ENCODE results near the gene TRAPPC2L. TPM values are rescaled to one million over a fixed set of nuclear protein-coding genes. Genes with fewer than 3 reads are reported as not detected.

Gene TRAPPC2L
- polyA plus RNA-seq, 3 donors from 2014 or later, result 101 to 138 (median 113) TPM

- H3K9me3 Mint-ChIP-seq, result no peaks in the 10 kb centered on the region
- peaks cover 0 to 7% (median 0%) of the 10 kb centered on the region in 3 donors for H3K36me3 Mint-ChIP-seq
- peaks cover 0 to 3% (median 0%) of the 10 kb centered on the region in 3 donors for H3K27me3 Mint-ChIP-seq (ENCODE audit: low read depth in 3 of 3)
- no peaks in the 10 kb centered on the region for H3K4me1 Mint-ChIP-seq
- H3K4me3 Mint-ChIP-seq, result no peak overlapping the region
- no peak for DNase-seq
- H3K27ac Mint-ChIP-seq, result no peak overlapping the region
Measured at GRCh38 chr16:88838566-88838965, 18.4 kb upstream of the TRAPPC2L start.

DNA sequence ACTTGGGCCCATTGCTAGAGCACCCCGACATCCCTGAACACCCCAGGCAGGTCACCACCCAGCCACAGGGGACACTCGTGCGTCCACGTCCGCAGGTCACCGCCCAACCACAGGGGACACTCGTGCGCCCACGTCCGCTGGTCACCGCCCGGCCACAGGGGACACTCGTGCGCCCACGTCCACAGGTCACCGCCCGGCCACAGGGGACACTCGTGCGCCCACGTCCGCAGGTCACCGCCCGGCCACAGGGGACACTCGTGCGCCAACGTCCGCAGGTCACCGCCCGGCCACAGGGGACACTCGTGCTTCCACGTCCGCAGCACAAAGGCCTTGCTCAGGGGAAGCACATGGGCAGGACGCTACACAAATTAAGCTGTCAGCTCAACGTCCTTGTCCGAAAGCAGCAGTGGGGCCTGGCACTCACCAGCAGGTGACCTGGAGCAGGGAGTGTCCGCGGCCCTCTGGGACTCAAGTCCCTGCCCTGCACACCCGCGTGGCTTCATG is 17.8 kb upstream of the TRAPPC2L start:
- Mint-ChIP-seq H3K4me3 (no peak overlapping the region), H3K27ac (no peak overlapping the region), H3K4me1 (no peaks in the 10 kb centered on the region), H3K27me3 (ENCODE audit: low read depth in 3 of 3) (peaks cover 0 to 3% (median 0%) of the 10 kb centered on the region in 3 donors), H3K9me3 (no peaks in the 10 kb centered on the region), H3K36me3 (peaks cover 0 to 7% (median 0%) of the 10 kb centered on the region in 3 donors)
- DNase-seq, result no peak

DNA sequence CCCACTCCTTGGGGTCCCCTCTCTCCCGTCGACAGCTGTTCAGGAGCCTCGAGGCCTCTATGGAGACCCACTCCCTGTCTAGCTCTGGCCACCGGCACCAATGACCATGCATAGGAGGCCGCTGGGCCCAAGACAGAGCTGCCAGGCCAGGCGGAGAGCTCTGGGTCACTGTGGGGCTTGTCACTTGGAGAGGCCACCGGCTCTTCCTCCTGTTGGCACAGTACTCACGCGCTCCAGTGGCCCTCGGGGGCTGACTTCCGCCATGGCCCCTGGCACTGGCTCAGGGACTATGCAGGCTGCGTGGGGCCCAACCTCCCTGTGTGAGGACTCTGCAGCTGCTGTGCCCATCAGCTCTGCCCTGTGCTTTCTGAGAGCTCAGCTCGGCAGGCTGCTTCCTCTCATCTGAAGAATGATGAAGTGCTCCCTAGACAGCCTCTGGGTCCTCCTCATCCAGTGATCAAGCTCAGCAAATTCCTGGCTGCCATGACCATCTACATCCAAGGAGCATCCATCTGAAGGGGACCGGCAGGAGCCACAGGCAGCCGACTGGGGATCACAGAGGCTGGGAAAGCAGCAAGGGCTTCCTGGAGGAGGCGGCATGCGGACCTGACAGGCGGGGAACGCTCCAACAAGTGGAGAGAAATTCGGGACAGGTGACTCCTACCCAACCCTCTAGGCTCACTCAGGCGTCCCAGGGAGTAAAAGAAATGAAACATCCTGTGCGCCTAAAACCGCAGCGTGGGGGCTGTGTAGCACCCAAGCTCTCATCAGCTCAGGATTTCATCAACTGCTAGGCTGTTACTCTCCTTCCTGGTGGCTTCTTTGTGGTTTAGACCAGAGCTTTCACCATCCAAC is 17.0 kb upstream of the TRAPPC2L start:
- DNase-seq, result no peak
- H3K4me1 Mint-ChIP-seq, result no peaks in the 10 kb centered on the region
- H3K36me3 Mint-ChIP-seq, result peaks cover 0 to 7% (median 0%) of the 10 kb centered on the region in 3 donors
- peaks cover 0 to 3% (median 0%) of the 10 kb centered on the region in 3 donors for H3K27me3 Mint-ChIP-seq (ENCODE audit: low read depth in 3 of 3)
- no peak overlapping the region for H3K4me3 Mint-ChIP-seq
- H3K9me3 Mint-ChIP-seq, result no peaks in the 10 kb centered on the region
- no peak overlapping the region for H3K27ac Mint-ChIP-seq

DNA sequence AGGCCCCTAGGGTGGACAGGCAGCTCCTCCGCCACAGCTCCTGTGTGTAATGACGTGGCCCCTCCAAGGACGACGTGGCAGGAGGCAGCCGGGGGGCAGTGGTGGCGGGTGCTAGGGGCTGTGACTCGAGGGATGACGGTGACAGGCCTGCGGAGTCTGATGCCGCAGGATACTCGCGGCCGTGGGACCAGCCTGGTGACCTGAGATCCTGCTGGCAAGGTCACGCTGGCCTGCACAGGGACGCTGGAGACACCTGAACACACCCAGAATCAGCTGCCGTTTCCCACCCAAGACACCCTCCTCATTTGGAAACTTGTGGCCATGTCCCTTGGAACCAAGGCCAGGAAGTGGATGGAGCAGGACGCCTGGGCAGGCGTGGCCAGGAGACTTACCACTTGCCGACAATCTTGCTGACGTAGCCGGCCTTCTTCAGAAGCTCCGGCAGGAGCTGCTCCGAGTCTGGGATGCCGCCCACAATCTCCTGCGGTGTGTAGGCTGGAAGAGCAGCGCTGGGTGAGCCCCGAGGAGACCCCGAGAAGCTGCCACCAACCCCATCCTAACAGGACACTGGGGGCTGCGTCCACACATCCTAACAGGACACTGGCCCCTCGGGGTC is 16.2 kb upstream of the TRAPPC2L start:
- H3K27me3 Mint-ChIP-seq (ENCODE audit: low read depth in 3 of 3), result peaks cover 0 to 3% (median 0%) of the 10 kb centered on the region in 3 donors
- H3K4me1 Mint-ChIP-seq, result no peaks in the 10 kb centered on the region
- no peak for DNase-seq
- no peak overlapping the region for H3K27ac Mint-ChIP-seq
- H3K4me3 Mint-ChIP-seq, result no peak overlapping the region
- peaks cover 0 to 3% (median 0%) of the 10 kb centered on the region in 3 donors for H3K36me3 Mint-ChIP-seq
- H3K9me3 Mint-ChIP-seq, result no peaks in the 10 kb centered on the region

DNA sequence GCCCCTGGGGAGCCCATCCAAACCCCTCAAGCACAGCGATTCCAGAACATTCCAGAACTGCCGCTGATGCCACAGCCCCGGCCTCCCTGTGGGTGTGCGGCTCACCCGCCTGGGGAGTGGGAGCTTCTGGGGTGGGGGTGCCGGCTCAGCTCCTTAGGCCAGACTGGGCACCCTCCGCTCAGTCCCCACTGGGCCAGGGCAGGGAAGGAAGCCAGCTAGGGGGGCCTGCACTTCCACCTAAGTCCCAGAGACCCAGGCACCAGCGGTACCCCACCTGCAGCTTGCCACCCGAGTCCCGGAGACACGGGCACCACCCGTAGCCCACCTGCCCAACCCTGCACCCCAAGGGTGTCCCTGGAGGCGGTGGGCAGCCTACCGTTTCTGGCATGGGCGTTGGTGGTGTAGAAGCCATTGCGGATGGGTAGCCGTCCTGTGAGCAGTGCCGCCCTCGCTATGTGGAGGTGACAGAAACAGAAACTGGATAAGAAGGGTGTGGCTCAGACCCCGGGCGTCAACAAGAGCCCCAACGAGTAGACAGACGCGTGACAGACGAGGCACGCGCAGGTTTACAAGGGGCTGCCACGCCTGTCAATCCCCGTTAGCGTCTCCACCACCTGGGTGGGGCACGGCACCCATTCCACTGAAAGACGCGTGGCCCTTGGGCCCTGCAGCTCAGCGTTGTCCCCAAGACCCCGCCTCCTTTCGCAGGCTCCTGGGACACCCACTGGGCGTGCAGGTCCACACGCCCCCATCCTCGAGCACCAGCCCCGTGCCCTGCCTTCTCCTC is 15.2 kb upstream of the TRAPPC2L start:
- no peak for DNase-seq
- Mint-ChIP-seq H3K27ac (no peak overlapping the region), H3K4me3 (no peak overlapping the region), H3K36me3 (peaks cover 0 to 3% (median 0%) of the 10 kb centered on the region in 3 donors), H3K27me3 (ENCODE audit: low read depth in 3 of 3) (peaks cover 0 to 3% (median 0%) of the 10 kb centered on the region in 3 donors), H3K4me1 (no peaks in the 10 kb centered on the region), H3K9me3 (no peaks in the 10 kb centered on the region)

DNA sequence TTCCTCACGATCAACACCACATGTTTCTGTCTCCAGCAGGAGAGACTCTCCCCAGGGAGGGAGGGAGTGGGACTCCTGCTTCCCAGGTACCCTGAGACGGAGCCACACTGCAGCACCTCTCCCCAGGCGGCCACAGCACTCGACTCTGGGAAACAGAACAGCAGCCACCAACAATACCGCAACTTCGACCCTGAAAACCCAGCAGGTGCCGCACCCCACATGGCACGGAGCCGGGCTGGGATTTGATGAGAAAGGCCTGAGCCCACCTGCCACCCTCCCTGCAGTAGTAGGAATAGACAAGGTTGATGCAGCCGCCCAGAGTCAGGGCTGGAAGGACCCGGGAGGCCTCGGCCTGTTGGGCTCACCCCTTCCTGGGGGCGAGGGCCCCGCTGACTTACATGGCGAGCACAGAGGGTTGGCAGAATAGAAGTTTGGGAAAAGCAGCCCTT is 14.6 kb upstream of the TRAPPC2L start:
- H3K36me3 Mint-ChIP-seq, result peaks cover 0 to 3% (median 0%) of the 10 kb centered on the region in 3 donors
- H3K27me3 Mint-ChIP-seq (ENCODE audit: low read depth in 3 of 3), result no peaks in the 10 kb centered on the region
- no peaks in the 10 kb centered on the region for H3K4me1 Mint-ChIP-seq
- no peak overlapping the region for H3K27ac Mint-ChIP-seq
- no peak for DNase-seq
- no peak overlapping the region for H3K4me3 Mint-ChIP-seq
- no peaks in the 10 kb centered on the region for H3K9me3 Mint-ChIP-seq

GRCh38 chr16:88842806-88843205 is 14.1 kb upstream of the TRAPPC2L start:
- peaks cover 0 to 3% (median 0%) of the 10 kb centered on the region in 3 donors for H3K36me3 Mint-ChIP-seq
- H3K9me3 Mint-ChIP-seq, result no peaks in the 10 kb centered on the region
- DNase-seq, result no peak
- no peak overlapping the region for H3K27ac Mint-ChIP-seq
- H3K27me3 Mint-ChIP-seq (ENCODE audit: low read depth in 3 of 3), result no peaks in the 10 kb centered on the region
- H3K4me1 Mint-ChIP-seq, result no peaks in the 10 kb centered on the region
- no peak overlapping the region for H3K4me3 Mint-ChIP-seq

DNA sequence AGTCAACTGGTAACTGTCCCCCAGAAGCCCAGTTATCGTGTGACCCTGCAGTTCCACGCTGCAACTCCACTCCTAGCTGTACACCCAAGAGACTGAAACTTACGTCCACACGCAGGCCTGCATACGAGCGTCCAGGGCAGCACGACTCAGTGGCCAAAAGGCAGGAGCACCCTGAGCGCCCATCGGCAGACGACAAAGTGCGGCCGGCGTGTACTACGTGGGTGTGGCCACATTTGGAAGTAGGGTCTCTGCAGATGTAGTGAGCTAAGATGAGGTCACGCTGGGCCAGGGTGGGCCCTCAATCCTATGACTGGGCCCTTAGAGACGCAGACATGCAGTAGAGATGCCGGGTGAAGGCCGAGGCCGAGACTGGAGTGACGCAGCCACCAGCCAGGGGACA is 13.7 kb upstream of the TRAPPC2L start:
- no peak overlapping the region for H3K27ac Mint-ChIP-seq
- no peaks in the 10 kb centered on the region for H3K27me3 Mint-ChIP-seq (ENCODE audit: low read depth in 3 of 3)
- no peak overlapping the region for H3K4me3 Mint-ChIP-seq
- no peaks in the 10 kb centered on the region for H3K4me1 Mint-ChIP-seq
- DNase-seq, result no peak
- peaks cover 0 to 3% (median 0%) of the 10 kb centered on the region in 3 donors for H3K36me3 Mint-ChIP-seq
- no peaks in the 10 kb centered on the region for H3K9me3 Mint-ChIP-seq

GRCh38 chr16:88844419-88845036 is 12.4 kb upstream of the TRAPPC2L start:
- H3K9me3 Mint-ChIP-seq, result no peaks in the 10 kb centered on the region
- DNase-seq, result no peak
- H3K27ac Mint-ChIP-seq, result no peak overlapping the region
- H3K27me3 Mint-ChIP-seq (ENCODE audit: low read depth in 3 of 3), result peaks cover 0 to under 1% (median 0%) of the 10 kb centered on the region in 3 donors
- H3K4me3 Mint-ChIP-seq, result no peak overlapping the region
- H3K4me1 Mint-ChIP-seq, result no peaks in the 10 kb centered on the region
- H3K36me3 Mint-ChIP-seq, result peaks cover 0 to 3% (median 0%) of the 10 kb centered on the region in 3 donors

- no peaks in the 10 kb centered on the region for H3K4me1 Mint-ChIP-seq
- H3K27ac Mint-ChIP-seq, result no peak overlapping the region
- H3K36me3 Mint-ChIP-seq, result peaks cover 0 to 3% (median 0%) of the 10 kb centered on the region in 3 donors
- H3K4me3 Mint-ChIP-seq, result no peak overlapping the region
- no peaks in the 10 kb centered on the region for H3K9me3 Mint-ChIP-seq
- DNase-seq, result no peak
- peaks cover 0 to 2% (median 0%) of the 10 kb centered on the region in 3 donors for H3K27me3 Mint-ChIP-seq (ENCODE audit: low read depth in 3 of 3)
Measured at GRCh38 chr16:88846088-88846487, 10.8 kb upstream of the TRAPPC2L start.

GRCh38 chr16:88847654-88848053 is 9.3 kb upstream of the TRAPPC2L start:
- Mint-ChIP-seq H3K4me3 (no peak overlapping the region), H3K27me3 (ENCODE audit: low read depth in 3 of 3) (peaks cover 0 to 2% (median 0%) of the 10 kb centered on the region in 3 donors), H3K27ac (no peak overlapping the region), H3K4me1 (peaks cover 1 to 8% of the 10 kb centered on the region in 2 donors), H3K9me3 (no peaks in the 10 kb centered on the region), H3K36me3 (peaks cover 0 to 3% (median 0%) of the 10 kb centered on the region in 3 donors)
- no peak for DNase-seq

GRCh38 chr16:88848557-88848956 is 8.4 kb upstream of the TRAPPC2L start:
- H3K27ac Mint-ChIP-seq, result no peak overlapping the region
- no peaks in the 10 kb centered on the region for H3K36me3 Mint-ChIP-seq
- H3K4me1 Mint-ChIP-seq, result peaks cover 4 to 8% of the 10 kb centered on the region in 2 donors
- no peaks in the 10 kb centered on the region for H3K9me3 Mint-ChIP-seq
- DNase-seq, result no peak
- H3K27me3 Mint-ChIP-seq (ENCODE audit: low read depth in 3 of 3), result peaks cover 0 to 2% (median 1%) of the 10 kb centered on the region in 3 donors
- H3K4me3 Mint-ChIP-seq, result no peak overlapping the region

GRCh38 chr16:88850531-88851199 is 6.3 kb upstream of the TRAPPC2L start:
- no peaks in the 10 kb centered on the region for H3K36me3 Mint-ChIP-seq
- H3K9me3 Mint-ChIP-seq, result no peaks in the 10 kb centered on the region
- peaks cover 16 to 23% of the 10 kb centered on the region in 2 donors for H3K4me1 Mint-ChIP-seq
- H3K4me3 Mint-ChIP-seq, result no peak overlapping the region
- DNase-seq, result no peak
- H3K27ac Mint-ChIP-seq, result no peak overlapping the region
- peaks cover 0 to 3% (median 2%) of the 10 kb centered on the region in 3 donors for H3K27me3 Mint-ChIP-seq (ENCODE audit: low read depth in 3 of 3)

Measured in immature natural killer cell (primary cell).